ENCODE results near the gene MAGI1.

MAGI1 gene

DNA sequence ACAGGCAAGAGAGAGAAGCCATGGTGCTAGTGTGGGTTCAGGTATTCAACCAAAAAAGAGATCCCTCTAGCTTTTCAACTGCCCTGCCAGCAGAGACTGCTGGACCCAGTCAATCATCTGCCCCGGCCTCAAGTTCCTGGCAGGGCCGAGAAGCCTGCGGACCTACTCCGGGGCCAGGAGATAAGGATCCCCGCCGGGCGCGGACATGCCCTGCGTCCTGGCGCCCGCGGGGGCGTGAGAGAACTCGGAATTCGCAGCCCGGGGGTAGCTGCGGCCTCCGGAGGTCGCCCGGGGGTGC, 821 bp upstream of the MAGI1 start:
- peak overlapping the region; percentile 91 for H3K27ac ChIP-seq
- TF ChIP-seq ZFX (IDR thresholded peaks at IDR 0.05): peak; percentile 60
- TF ChIP-seq, protein P1, sequence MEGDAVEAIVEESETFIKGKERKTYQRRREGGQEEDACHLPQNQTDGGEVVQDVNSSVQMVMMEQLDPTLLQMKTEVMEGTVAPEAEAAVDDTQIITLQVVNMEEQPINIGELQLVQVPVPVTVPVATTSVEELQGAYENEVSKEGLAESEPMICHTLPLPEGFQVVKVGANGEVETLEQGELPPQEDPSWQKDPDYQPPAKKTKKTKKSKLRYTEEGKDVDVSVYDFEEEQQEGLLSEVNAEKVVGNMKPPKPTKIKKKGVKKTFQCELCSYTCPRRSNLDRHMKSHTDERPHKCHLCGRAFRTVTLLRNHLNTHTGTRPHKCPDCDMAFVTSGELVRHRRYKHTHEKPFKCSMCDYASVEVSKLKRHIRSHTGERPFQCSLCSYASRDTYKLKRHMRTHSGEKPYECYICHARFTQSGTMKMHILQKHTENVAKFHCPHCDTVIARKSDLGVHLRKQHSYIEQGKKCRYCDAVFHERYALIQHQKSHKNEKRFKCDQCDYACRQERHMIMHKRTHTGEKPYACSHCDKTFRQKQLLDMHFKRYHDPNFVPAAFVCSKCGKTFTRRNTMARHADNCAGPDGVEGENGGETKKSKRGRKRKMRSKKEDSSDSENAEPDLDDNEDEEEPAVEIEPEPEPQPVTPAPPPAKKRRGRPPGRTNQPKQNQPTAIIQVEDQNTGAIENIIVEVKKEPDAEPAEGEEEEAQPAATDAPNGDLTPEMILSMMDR (conservative IDR thresholded peaks at IDR 0.05): no peak

DNA sequence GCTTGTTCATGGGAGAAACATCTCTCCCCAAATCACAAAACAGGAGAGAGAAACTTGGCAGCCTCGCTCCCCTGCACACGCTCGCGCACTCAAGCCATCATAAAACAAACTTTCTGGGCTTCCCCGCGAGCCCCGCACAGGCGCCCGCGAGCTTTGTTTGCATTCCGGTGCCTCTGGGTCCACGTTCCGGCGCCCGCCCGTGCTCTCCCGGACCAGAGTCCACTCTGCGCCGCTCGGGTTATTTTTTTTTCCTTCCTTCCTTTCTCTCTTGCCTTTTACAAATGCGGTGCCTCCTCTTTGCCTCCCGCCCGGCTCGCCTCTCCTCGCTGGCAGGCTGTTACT, 363 bp downstream of the MAGI1 start:
- peak overlapping the region; percentile 91 for H3K27ac ChIP-seq
- TF ChIP-seq, protein P1 (conservative IDR thresholded peaks at IDR 0.05): no peak
- TF ChIP-seq ZFX (IDR thresholded peaks at IDR 0.05): no peak

DNA sequence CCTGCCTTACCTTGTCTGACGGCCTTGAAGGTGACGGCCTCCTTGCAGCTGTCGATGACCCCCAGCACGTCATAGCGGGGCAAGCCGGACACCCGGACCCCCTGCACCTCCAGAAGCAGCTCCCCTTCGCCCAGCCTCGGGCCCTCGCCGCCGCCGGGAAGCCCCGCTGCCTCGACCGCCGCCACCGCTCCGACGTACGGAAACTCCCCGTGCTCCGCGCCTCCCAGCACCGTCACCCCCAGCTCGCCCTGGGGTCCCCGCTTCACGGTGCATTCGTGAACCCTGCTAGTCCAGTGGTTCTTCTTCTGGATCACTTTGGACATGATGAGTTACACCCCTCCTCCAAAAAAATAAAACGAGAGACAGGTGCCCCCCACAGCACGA, 740 bp downstream of the MAGI1 start:
- H3K27ac ChIP-seq: peak overlapping the region; percentile 91

DNA sequence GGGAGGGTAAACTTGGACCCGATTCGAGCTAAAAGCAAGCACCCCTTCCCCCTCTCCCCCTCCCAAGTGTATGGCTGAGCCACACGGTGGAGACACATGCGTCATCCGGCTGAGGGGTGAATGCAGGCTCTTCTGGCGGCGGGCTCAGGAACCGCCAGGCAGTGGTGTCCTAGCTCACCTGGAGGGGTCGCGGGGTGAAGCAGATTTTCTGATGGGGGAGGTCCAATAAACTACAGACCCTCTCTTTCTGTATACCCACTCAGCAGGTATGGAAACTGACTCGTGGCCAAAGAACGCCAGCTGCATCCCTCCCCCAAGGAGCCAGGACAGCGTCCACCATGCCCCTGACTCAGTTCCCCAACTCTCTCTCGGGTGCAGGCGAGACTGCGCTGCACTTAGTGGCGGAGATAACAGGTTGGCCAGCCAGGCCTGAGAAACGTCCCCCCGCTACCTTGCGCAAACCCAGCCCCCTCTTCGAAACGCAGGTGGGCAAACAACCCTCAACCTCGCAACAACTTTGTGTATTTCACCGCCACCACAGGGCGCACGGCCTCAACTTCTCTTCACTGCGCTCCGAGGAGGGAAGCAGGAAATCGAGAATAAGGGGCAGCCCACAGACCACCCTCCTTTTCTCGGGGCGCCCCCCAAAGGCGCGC, 1.3 kb downstream of the MAGI1 start:
- H3K27ac ChIP-seq: peak overlapping the region; percentile 91

More for the DNA sequence above, 740 bp downstream of the MAGI1 start:
- no peak for TF ChIP-seq ZFX (IDR thresholded peaks at IDR 0.05)
- TF ChIP-seq, protein P1 (conservative IDR thresholded peaks at IDR 0.05): no peak

DNA sequence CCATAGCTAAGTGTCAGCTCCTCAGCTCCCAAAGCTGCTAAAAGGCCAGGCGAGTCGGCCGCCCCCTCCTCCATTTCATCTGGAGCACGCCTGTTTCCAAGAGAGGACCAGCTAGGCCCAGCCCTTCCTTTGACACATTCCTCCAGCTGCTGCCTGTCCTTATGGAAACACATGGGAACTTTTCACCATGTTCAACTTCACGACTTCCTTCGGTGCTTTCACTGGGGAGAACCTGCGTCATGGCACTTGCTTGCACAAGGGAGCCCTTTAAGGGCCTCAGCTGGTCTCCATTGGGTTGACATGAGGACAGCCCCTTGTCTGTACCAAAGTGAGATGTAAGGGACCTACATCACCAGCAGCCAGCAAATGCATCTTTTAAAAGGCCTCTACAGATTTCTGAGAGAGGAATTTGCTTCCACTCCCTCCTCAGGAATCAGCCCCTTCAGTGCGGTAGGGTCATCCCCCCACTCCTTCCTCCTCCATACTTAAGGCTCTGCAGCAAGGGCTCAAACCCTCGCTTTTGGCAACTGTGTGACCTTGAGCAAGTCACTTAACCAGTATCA, 2.1 kb downstream of the MAGI1 start:
- no peak for TF ChIP-seq ZFX (IDR thresholded peaks at IDR 0.05)
- TF ChIP-seq, protein P1 (conservative IDR thresholded peaks at IDR 0.05): no peak
- peak overlapping the region; percentile 91 for H3K27ac ChIP-seq

More for the DNA sequence above, 1.3 kb downstream of the MAGI1 start:
- TF ChIP-seq, protein P1 (conservative IDR thresholded peaks at IDR 0.05): peak; percentile 41
- no peak for TF ChIP-seq ZFX (IDR thresholded peaks at IDR 0.05)

DNA sequence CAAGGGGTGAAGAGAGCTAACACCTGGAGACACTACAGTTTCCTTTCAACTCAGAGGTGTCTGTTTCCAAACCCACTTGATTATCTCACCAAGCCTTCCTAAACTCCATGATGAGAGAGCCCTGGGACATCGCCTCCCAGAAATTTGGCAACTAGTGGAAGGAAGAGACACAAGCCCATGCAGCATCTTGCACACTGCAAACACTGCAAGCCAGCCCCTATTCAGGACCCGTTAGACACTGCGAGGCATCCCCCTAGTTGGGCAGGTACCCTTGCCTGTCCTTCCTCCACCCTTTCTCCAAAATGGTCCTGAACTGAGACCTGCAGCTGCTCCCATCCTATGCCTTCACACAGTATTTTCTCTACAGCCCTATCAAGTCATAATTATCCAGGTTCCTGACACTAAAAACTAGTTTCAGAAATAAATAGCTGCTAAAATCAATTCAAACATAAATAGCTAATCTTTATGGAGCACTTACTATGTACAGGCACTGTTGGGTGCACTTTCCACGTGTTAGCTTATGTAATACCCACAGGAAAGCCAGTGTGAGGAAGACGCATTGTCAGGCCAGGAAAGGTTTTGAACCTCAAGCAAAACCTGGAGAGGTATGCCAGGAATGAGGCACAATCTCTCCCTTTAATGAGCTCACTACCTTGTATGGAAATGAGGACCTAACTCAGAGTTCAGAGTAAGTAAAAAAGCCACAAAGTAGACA, 2.8 kb downstream of the MAGI1 start:
- TF ChIP-seq, protein P1 (conservative IDR thresholded peaks at IDR 0.05): no peak
- TF ChIP-seq ZFX (IDR thresholded peaks at IDR 0.05): no peak
- H3K27ac ChIP-seq: no peak overlapping the region; the same call in 1 of the 2 replicates

Data from C4-2B (cell line).